A549 (cell line): Measurements from ENCODE around the gene ACER3. TPM values are rescaled to one million over a fixed set of nuclear protein-coding genes. Genes with fewer than 3 reads are reported as not detected.

Source experiments
- ATAC-seq, 2 experiments: fragments of 200-7000 bp in 1 of 2; fragments of >200 bp in 1 of 2; cut with Nextera tagmentation in 1 of 2; cut with Tn5 transposase in 1 of 2; 3 replicates each; pipeline versions ENCODE4 v1.8.0 to v1.9.1; 2018 to 2020; ENCODE audit warnings: mild to moderate bottlenecking in 1 of 2, moderate library complexity in 1 of 2
- CTCF ChIA-PET: fragments of 300-600 bp; sonication (Branson Sonifier 250); formaldehyde crosslinking; extraction: SDS; loops from one replicate; lab custom pipeline; 2021; ENCODE audit warnings: antibody characterized with exemption, inconsistent platforms; lab: Yijun Ruan, JAX
- POLR2A ChIA-PET: fragments of 350-600 bp; formaldehyde crosslinking; extraction: SDS; loops from one replicate; lab custom pipeline; 2021; ENCODE audit warnings: antibody characterized with exemption, inconsistent platforms; lab: Yijun Ruan, JAX
- DNase-seq, 2 experiments: peaks; one replicate each; pipeline versions ENCODE4 v3.0.0 to v3.0.0-alpha.2; 2011 to 2016; ENCODE audit warnings: low read depth in 1 of 2, low spot score in 1 of 2
- FAIRE-seq: peaks from 2 replicates; lab custom pipeline; 2011; peaks lifted over from hg19 to GRCh38; lab: Jason Lieb, UNC
- H3K27ac ChIP-seq, 2 experiments: fragments of >200 bp; sonication (Bioruptor Twin); formaldehyde crosslinking; 3 replicates each; pipeline ENCODE4 v1.5.1; 2016 to 2017
- H3K4me1 ChIP-seq: fragments of >200 bp; sonication (Bioruptor Twin); formaldehyde crosslinking; 3 replicates; pipeline ENCODE4 v1.6.1; 2016
- H3K4me2 ChIP-seq: fragments of >200 bp; sonication (Bioruptor Twin); formaldehyde crosslinking; 3 replicates; pipeline ENCODE4 v1.6.1; 2016
- H3K4me3 ChIP-seq: fragments of >200 bp; sonication (Bioruptor Twin); formaldehyde crosslinking; 3 replicates; pipeline ENCODE4 v1.5.1; 2016
- H3K9me3 ChIP-seq: fragments of >200 bp; sonication (Bioruptor Twin); formaldehyde crosslinking; 3 replicates; pipeline ENCODE4 v1.6.1; 2016
- EHF ChIP-seq: fragments of 250-450 bp; sonication (Bioruptor Pico); IDR thresholded peaks from 2 replicates; pipeline ENCODE4 v1.5.0; 2020; ENCODE audit warnings: mild to moderate bottlenecking
- GATA3 ChIP-seq: IDR thresholded peaks from 2 replicates; pipeline ENCODE4 v1.6.1; 2012; ENCODE audit warnings: borderline replicate concordance
- HEYL ChIP-seq: fragments of 250-450 bp; sonication (Bioruptor Pico); IDR thresholded peaks from 2 replicates; pipeline ENCODE4 v1.8.0; 2021; ENCODE audit warnings: mild to moderate bottlenecking, moderate library complexity
- HOXB13 ChIP-seq: fragments of 250-450 bp; sonication (Bioruptor Pico); IDR thresholded peaks from 2 replicates; pipeline ENCODE4 v1.5.0; 2020; ENCODE audit warnings: low read depth, mild to moderate bottlenecking, moderate library complexity
- JUN ChIP-seq, 2 experiments: fragments of >200 bp; sonication (Bioruptor Twin); formaldehyde crosslinking; IDR thresholded peaks; 2 replicates in 1 of 2; 3 replicates in 1 of 2; pipeline ENCODE4 v1.6.1; 2016 to 2017
- KDM5A ChIP-seq: fragments of 200-600 bp; sonication (generic); IDR thresholded peaks from 2 replicates; pipeline ENCODE4 v1.6.1; 2016; ENCODE audit warnings: antibody characterized with exemption, mild to moderate bottlenecking
- MAX ChIP-seq: IDR thresholded peaks from 2 replicates; pipeline ENCODE4 v1.6.1; 2012
- MAZ ChIP-seq: fragments of 150-350 bp; IDR thresholded peaks from 2 replicates; pipeline ENCODE4 v1.6.1; 2014; ENCODE audit warnings: antibody characterized with exemption, low read depth, low read length, borderline replicate concordance
- NFE2L2 ChIP-seq: fragments of 150-350 bp; conservative IDR thresholded peaks from 2 replicates; pipeline ENCODE4 v1.6.1; 2014; ENCODE audit warnings: low read length
- POLR2A ChIP-seq: IDR thresholded peaks from 2 replicates; pipeline ENCODE4 v1.6.1; 2012; ENCODE audit warnings: mild to moderate bottlenecking, low read length
- POLR2AphosphoS2 ChIP-seq: conservative IDR thresholded peaks from 2 replicates; pipeline ENCODE4 v1.6.1; 2012; ENCODE audit warnings: low read length, improper control_type of control experiment, inconsistent platforms
- RAD21 ChIP-seq, 2 experiments: fragments of >200 bp in 1 of 2; sonication (Bioruptor Twin) in 1 of 2; formaldehyde crosslinking in 1 of 2; IDR thresholded peaks in 1 of 2; conservative IDR thresholded peaks in 1 of 2; 2 replicates in 1 of 2; 3 replicates in 1 of 2; pipeline ENCODE4 v1.6.1; 2012 to 2018; ENCODE audit warnings: inconsistent platforms in 1 of 2
- RCOR1 ChIP-seq: fragments of 150-350 bp; IDR thresholded peaks from 2 replicates; pipeline ENCODE4 v1.6.1; 2014; ENCODE audit warnings: antibody characterized with exemption, low read length, low read depth
- SMC3 ChIP-seq: fragments of >200 bp; sonication (Bioruptor Twin); formaldehyde crosslinking; IDR thresholded peaks from 3 replicates; pipeline ENCODE4 v1.6.1; 2018; ENCODE audit warnings: inconsistent platforms
- TP53 ChIP-seq: fragments of 250-450 bp; sonication (Bioruptor Pico); IDR thresholded peaks from 2 replicates; pipeline ENCODE4 v1.5.0; 2021; ENCODE audit warnings: mild to moderate bottlenecking, moderate library complexity
- ZC3H11A ChIP-seq: fragments of 450-650 bp; IDR thresholded peaks from 2 replicates; pipeline ENCODE4 v1.6.1; 2014; ENCODE audit warnings: antibody characterized with exemption, mild to moderate bottlenecking
- WGBS: methylation state at CpG from one replicate; pipeline ENCODE4 v1.1.6; 2017; ENCODE audit errors: missing lambda C conversion rate; 5-methylcytosine and 5-hydroxymethylcytosine counted together
- polyA plus RNA-seq, 4 experiments: library from polyadenylated mRNA; depleted of rRNA in 3 of 4; stranded (reverse); fragments of >200 nt; fragmentation: RNase III in 1 of 4; extraction: RNeasy Plus Mini Kit Qiagen cat#74134 plus additional on column Dnase treatment in 1 of 4; gene quantifications; 2 replicates in 3 of 4; 3 replicates in 1 of 4; pipeline ENCODE4 v1.2.3, GENCODE V29; 2011 to 2017
- TF ChIP-seq, protein P1 (sequence below): fragments of 450-650 bp; IDR thresholded peaks from 2 replicates; pipeline ENCODE4 v1.6.1; 2014; ENCODE audit warnings: antibody characterized with exemption
- TF ChIP-seq, protein P2 (sequence below): fragments of 200-600 bp; sonication (generic); IDR thresholded peaks from 2 replicates; pipeline ENCODE4 v1.6.1; 2016; ENCODE audit warnings: antibody characterized with exemption, mild to moderate bottlenecking, moderate library complexity

Gene ACER3
- polyA plus RNA-seq, 2 of the 4 experiments (the other 2 are of a cell fraction) = 16.0 to 46.6 TPM

- ChIA-PET POLR2A (interaction anchor here (1.0 kb wide), 2 partner anchors 66 to 102 kb away, joined by 3 read pairs; no protein-coding TSS in a partner anchor), CTCF (interaction anchor here (0.7 to 2.3 kb wide), 12 partner anchors 11 to 102 kb away, joined by 3 to 10 read pairs (median 4); no protein-coding TSS in a partner anchor)
- FAIRE-seq = no peak
- H3K4me1 ChIP-seq = peaks cover 39% of the 10 kb centered on the region
- peak overlapping the region; percentile 49 for H3K4me2 ChIP-seq
- no peak overlapping the region for H3K4me3 ChIP-seq
- DNase-seq = peak in 1 of 2 experiments; percentile 64
- H3K27ac ChIP-seq = peak overlapping the region; percentile 14 to 39; a peak in 2 of 6 replicates
- 67% methylated on average over 5 of the region's 5 CpGs for WGBS
- no peak for TF ChIP-seq KDM5A
- TF ChIP-seq HOXB13 (CRISPR knock-in tag) = no peak
- peak; percentile 9 to 73; a peak in 3 of 6 replicates for ATAC-seq
- H3K9me3 ChIP-seq = no peaks in the 10 kb centered on the region
Measured at GRCh38 chr11:76835928-76836612, 24.6 kb upstream of the ACER3 start.

DNA sequence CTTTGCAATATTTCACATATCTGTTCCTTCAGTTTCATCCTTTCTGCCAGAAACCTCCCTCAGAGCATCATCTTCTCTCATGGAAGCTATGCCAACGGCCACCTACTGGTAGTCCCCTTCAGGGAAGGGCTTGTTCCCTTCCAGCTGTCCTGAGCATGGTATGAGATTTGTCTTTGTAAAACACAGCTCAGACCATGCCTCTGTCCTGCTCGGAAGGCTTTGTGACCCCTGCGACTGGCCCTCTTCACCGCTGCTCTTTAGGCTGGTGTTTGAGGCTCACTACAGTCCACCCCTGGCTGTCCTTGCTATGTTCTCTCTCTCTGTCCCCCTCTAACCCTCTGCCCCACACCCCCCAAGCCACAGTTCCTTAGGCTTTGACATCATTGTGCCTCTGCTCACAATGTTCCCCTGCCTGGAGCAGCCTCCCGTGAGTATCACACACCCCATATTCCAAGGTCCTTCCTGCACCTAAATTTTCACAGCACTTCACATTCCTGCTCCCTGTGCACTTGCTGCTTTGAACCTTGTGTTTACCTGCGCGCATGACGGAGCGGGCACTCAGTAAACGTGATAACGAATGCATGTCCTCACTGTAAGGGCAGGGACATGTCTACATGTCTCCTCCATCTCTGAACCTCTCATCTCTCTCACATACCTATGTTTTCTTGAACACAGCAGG is 24.0 kb upstream of the ACER3 start:
- ChIA-PET POLR2A (interaction anchor here (1.0 kb wide), 2 partner anchors 67 to 103 kb away, joined by 3 read pairs; no protein-coding TSS in a partner anchor), CTCF (interaction anchor here (0.7 to 2.3 kb wide), 8 partner anchors 12 to 103 kb away, joined by 3 to 10 read pairs (median 4); no protein-coding TSS in a partner anchor)
- Histone ChIP-seq H3K9me3 (no peaks in the 10 kb centered on the region), H3K27ac (peak overlapping the region; percentile 39 to 51; a peak in 4 of 6 replicates), H3K4me2 (peak overlapping the region; percentile 49), H3K4me1 (peaks cover 39% of the 10 kb centered on the region), H3K4me3 (no peak overlapping the region)
- ATAC-seq = peak; percentile 64 to 77
- DNase-seq = no peak
- WGBS = 63% methylated on average over 11 of the region's 11 CpGs
- no peak for FAIRE-seq
- TF ChIP-seq RAD21 (conservative IDR thresholded peaks at IDR 0.05 in 1 of 2, IDR thresholded peaks at IDR 0.05 in 1 of 2) (0 out of 5 replicates have a peak, but pooled peaks of 1 of the 2 experiments have one; percentile 12), NFE2L2 (no peak), JUN (IDR thresholded peaks at IDR 0.05) (no peak), POLR2AphosphoS2 (no peak)
- TF ChIP-seq, all 56 proteins: peak for 1

DNA sequence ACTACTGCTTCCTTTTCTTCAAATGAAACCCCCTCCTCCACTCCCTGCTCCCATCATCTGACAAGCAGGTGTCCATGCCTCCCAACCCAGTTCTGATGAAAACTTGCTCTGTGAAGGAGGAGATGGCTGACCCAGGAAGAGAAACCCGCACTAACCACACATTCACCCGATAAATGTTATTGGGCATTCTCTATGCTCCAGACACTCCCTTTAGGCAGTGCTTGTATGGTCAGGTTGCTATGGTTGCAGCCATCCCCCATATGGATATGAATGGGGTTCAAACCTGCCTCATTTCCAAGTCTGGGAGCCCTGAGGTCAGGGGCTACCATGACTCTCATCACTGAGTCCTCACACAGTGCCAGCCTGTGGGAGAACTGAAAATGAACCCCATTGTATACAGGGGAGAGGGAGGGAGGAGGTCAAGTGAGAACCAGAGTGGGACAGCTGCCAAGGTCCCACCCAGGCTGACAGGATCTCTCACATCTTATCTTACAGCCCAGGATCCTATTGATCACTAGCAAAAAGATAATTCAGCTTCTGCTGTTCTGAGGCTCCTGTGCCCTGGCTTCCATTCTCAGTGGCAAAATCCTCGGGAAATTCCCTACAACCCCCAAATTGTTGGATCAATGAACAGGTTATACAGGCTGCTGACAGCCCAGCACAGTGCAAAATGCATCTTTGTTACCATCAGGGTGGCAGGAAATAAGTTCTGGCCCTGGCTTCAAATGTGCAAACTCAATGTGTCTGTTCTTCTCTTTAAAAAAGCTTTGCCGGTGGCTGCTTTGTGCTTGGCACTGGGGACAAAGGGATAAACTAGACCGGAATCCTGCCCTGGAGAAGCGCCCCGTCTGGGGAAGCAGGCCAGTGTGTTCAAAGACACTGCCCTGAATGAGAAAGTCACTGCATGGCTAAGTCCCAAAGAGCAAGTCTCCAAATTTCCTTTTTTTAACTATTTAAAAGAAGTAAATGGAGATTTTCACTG is 22.7 kb upstream of the ACER3 start:
- POLR2A ChIA-PET = no interaction called here
- Histone ChIP-seq H3K9me3 (no peaks in the 10 kb centered on the region), H3K4me3 (no peak overlapping the region), H3K27ac (peak overlapping the region; percentile 39 to 51; a peak in 4 of 6 replicates), H3K4me1 (peaks cover 39% of the 10 kb centered on the region), H3K4me2 (no peak overlapping the region)
- 77% methylated on average over 7 of the region's 7 CpGs for WGBS
- CTCF ChIA-PET = interaction anchor here (0.7 to 1.7 kb wide), 12 partner anchors 13 to 253 kb away, joined by 3 to 18 read pairs (median 3); no protein-coding TSS in a partner anchor
- DNase-seq (no peak), FAIRE-seq (no peak), ATAC-seq (no peak; a peak in 2 of 6 replicates)
- TF ChIP-seq GATA3 (no peak), TP53 (CRISPR knock-in tag) (no peak)

DNA sequence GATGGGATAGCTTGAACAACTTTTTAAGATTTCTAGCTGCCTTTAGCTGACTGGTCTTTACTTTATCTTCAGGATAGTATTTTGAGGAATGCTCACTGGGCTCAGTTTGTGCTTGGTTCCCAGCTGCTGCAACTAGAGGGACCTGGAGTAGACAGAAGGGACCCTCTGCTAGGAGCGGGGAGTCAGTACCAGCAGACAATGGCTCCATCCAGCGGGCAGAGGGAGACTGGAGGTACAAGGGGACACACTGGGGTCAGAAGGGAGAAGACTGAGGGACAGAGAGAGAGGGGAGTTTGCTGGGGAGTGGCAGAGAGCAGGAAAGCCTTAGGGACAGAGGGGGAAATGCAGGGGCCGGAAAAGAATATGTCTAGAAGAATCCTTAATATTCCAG is 22.0 kb upstream of the ACER3 start:
- DNase-seq = peak; percentile 41 to 55
- peak; percentile 57 to 87; a peak in 5 of 6 replicates for ATAC-seq
- Histone ChIP-seq H3K4me2 (no peak overlapping the region), H3K9me3 (no peaks in the 10 kb centered on the region), H3K4me3 (no peak overlapping the region), H3K4me1 (peaks cover 39% of the 10 kb centered on the region), H3K27ac (peak overlapping the region; percentile 36 to 51; a peak in 3 of 6 replicates)
- POLR2A ChIA-PET = no interaction called here
- WGBS = 73% methylated on average over 3 of the region's 3 CpGs
- CTCF ChIA-PET = interaction anchor here (0.7 to 1.7 kb wide), 12 partner anchors 14 to 252 kb away, joined by 3 to 18 read pairs (median 3); no protein-coding TSS in a partner anchor
- no peak for FAIRE-seq
- TF ChIP-seq MAZ (no peak), JUN (IDR thresholded peaks at IDR 0.05) (no peak), NFE2L2 (no peak), EHF (CRISPR knock-in tag) (no peak), RAD21 (conservative IDR thresholded peaks at IDR 0.05 in 1 of 2, IDR thresholded peaks at IDR 0.05 in 1 of 2) (peak; percentile 61 to 76), POLR2A (no peak), HEYL (CRISPR knock-in tag) (no peak), MAX (no peak), RCOR1 (no peak), SMC3 (peak; percentile 54), ZC3H11A (no peak)
- TF ChIP-seq, protein P1, sequence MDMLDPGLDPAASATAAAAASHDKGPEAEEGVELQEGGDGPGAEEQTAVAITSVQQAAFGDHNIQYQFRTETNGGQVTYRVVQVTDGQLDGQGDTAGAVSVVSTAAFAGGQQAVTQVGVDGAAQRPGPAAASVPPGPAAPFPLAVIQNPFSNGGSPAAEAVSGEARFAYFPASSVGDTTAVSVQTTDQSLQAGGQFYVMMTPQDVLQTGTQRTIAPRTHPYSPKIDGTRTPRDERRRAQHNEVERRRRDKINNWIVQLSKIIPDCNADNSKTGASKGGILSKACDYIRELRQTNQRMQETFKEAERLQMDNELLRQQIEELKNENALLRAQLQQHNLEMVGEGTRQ = no peak
- TF ChIP-seq, protein P2, sequence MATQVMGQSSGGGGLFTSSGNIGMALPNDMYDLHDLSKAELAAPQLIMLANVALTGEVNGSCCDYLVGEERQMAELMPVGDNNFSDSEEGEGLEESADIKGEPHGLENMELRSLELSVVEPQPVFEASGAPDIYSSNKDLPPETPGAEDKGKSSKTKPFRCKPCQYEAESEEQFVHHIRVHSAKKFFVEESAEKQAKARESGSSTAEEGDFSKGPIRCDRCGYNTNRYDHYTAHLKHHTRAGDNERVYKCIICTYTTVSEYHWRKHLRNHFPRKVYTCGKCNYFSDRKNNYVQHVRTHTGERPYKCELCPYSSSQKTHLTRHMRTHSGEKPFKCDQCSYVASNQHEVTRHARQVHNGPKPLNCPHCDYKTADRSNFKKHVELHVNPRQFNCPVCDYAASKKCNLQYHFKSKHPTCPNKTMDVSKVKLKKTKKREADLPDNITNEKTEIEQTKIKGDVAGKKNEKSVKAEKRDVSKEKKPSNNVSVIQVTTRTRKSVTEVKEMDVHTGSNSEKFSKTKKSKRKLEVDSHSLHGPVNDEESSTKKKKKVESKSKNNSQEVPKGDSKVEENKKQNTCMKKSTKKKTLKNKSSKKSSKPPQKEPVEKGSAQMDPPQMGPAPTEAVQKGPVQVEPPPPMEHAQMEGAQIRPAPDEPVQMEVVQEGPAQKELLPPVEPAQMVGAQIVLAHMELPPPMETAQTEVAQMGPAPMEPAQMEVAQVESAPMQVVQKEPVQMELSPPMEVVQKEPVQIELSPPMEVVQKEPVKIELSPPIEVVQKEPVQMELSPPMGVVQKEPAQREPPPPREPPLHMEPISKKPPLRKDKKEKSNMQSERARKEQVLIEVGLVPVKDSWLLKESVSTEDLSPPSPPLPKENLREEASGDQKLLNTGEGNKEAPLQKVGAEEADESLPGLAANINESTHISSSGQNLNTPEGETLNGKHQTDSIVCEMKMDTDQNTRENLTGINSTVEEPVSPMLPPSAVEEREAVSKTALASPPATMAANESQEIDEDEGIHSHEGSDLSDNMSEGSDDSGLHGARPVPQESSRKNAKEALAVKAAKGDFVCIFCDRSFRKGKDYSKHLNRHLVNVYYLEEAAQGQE = no peak
